ENCODE data around the gene MRI1.
"Not testable (repeated sequence)": the region's sequence is repeated elsewhere in the genome, so short reads cannot be mapped to it uniquely, and the experiment has no call there.

- TF ChIP-seq, protein P1, sequence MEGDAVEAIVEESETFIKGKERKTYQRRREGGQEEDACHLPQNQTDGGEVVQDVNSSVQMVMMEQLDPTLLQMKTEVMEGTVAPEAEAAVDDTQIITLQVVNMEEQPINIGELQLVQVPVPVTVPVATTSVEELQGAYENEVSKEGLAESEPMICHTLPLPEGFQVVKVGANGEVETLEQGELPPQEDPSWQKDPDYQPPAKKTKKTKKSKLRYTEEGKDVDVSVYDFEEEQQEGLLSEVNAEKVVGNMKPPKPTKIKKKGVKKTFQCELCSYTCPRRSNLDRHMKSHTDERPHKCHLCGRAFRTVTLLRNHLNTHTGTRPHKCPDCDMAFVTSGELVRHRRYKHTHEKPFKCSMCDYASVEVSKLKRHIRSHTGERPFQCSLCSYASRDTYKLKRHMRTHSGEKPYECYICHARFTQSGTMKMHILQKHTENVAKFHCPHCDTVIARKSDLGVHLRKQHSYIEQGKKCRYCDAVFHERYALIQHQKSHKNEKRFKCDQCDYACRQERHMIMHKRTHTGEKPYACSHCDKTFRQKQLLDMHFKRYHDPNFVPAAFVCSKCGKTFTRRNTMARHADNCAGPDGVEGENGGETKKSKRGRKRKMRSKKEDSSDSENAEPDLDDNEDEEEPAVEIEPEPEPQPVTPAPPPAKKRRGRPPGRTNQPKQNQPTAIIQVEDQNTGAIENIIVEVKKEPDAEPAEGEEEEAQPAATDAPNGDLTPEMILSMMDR (IDR thresholded peaks at IDR 0.05): not testable (repeated sequence)
- not testable (repeated sequence) for TF ChIP-seq ZFX (IDR thresholded peaks at IDR 0.05; ENCODE audit: borderline replicate concordance)
These were observed 15.5 kb downstream of the MRI1 start for GRCh38 chr19:13779794-13780193.

All from 22Rv1 (cell line).